Uterus (tissue), 4 donors: ENCODE data around the gene TXNDC11. TPM values are rescaled to one million over a fixed set of nuclear protein-coding genes. Genes with fewer than 3 reads are reported as not detected.

ENCODE experiments used
- DNase-seq, 2 donors: peaks; one replicate each; pipeline ENCODE4 v3.0.0-alpha.2; 2019 to 2020
- H3K27ac ChIP-seq, 2 donors: fragments of 200-600 bp; sonication (generic); 1 replicate in 1 of 2; 2 replicates in 1 of 2; pipeline ENCODE4 v1.5.1; 2016 to 2018
- H3K27me3 ChIP-seq, 2 donors: fragments of 200-600 bp; sonication (generic); one replicate each; pipeline ENCODE4 v1.5.1; 2018 to 2019; ENCODE audit warnings: control low read depth in 1 of 2
- H3K36me3 ChIP-seq, 2 donors: fragments of 200-600 bp; sonication (generic); one replicate each; pipeline ENCODE4 v1.5.1; 2019; ENCODE audit warnings: control low read depth in 1 of 2
- H3K4me1 ChIP-seq, 2 donors: fragments of 200-600 bp; sonication (generic); one replicate each; pipeline ENCODE4 v1.5.1; 2018 to 2019; ENCODE audit warnings: control low read depth in 1 of 2
- H3K4me3 ChIP-seq, 2 donors: fragments of 200-600 bp; sonication (generic); 1 replicate in 1 of 2; 2 replicates in 1 of 2; pipeline ENCODE4 v1.5.1; 2018 to 2019; ENCODE audit warnings: mild to moderate bottlenecking in 1 of 2
- H3K9me3 ChIP-seq, 2 donors: fragments of 200-600 bp; sonication (generic); one replicate each; pipeline ENCODE4 v1.5.1; 2019; ENCODE audit warnings: control low read depth in 1 of 2
- POLR2A ChIP-seq, 2 donors: fragments of 450-650 bp; IDR thresholded peaks; one replicate each; pipeline ENCODE4 v1.6.1; 2016; ENCODE audit warnings: antibody characterized with exemption in 2 of 2, mild to moderate bottlenecking in 1 of 2, moderate library complexity in 1 of 2
- intact Hi-C: fragments of 100-400 bp; cut with DNase I; formaldehyde crosslinking; loops from one replicate; pipeline ENCODE4 v1.15.1; 2023; ENCODE audit warnings: low total_unique reads
- total RNA-seq, 4 donors: library from RNA; depleted of rRNA in 3 of 4; stranded (reverse); fragments of >200 nt in 3 of 4; gene quantifications; one replicate each; pipeline versions ENCODE4 v1.1.0 to v1.2.4, GENCODE V29; 2014 to 2023
- TF ChIP-seq, protein P1 (sequence below), 4 experiments: fragments of 200-600 bp in 2 of 4; fragments of 450-650 bp in 2 of 4; sonication (generic) in 2 of 4; IDR thresholded peaks; one replicate each; pipeline ENCODE4 v1.5.1; 2016 to 2019; ENCODE audit warnings: antibody characterized with exemption in 4 of 4, mild to moderate bottlenecking in 2 of 4, moderate library complexity in 1 of 4
- donor health status: DM: yes; HTN: yes; CAD: no.

TXNDC11 gene
- total RNA-seq, 4 donors from 2014 or later = 6.1 to 52.0 (median 40.0) TPM

DNA sequence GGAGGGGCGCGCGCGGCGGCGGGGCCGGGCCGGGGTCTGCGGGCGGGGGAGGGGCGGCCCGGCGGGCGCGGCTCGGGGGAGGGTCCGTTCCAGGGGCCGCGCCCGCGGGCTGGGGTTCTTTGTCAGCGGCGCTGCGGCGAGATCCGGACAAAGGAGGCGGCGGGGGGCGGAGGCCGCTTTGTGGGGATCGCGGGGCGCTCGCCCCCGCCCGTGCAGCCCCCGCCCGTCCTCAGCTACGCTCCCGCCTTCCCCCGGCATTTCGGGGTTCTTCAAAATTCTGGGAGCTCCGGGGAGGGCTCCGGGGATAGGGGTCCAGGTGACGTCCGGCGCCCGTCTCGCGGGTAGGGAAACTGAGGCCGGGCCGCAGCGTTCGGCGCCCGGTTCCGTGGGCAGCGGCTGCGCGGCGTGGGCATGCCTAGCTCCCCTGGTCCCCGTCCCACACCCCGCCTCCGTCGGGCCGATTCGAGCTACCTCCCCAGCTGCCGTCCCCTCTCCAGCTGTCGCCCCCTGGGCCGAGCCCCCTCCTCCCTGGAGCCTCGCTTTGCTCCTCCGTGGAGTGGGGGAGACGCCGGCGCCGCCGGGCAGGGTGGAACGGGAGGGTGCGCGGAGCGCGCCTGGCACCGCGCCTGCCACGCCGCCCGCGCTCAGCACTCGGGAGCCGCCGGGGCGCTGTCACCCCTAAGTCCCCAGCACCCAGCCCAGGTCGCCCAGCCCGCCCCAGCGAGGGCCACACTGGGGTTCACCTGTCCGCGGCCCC is 73.9 kb downstream of the TXNDC11 start:
- TF ChIP-seq, protein P1, sequence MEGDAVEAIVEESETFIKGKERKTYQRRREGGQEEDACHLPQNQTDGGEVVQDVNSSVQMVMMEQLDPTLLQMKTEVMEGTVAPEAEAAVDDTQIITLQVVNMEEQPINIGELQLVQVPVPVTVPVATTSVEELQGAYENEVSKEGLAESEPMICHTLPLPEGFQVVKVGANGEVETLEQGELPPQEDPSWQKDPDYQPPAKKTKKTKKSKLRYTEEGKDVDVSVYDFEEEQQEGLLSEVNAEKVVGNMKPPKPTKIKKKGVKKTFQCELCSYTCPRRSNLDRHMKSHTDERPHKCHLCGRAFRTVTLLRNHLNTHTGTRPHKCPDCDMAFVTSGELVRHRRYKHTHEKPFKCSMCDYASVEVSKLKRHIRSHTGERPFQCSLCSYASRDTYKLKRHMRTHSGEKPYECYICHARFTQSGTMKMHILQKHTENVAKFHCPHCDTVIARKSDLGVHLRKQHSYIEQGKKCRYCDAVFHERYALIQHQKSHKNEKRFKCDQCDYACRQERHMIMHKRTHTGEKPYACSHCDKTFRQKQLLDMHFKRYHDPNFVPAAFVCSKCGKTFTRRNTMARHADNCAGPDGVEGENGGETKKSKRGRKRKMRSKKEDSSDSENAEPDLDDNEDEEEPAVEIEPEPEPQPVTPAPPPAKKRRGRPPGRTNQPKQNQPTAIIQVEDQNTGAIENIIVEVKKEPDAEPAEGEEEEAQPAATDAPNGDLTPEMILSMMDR (IDR thresholded peaks at IDR 0.05) = no peak
- TF ChIP-seq POLR2A (IDR thresholded peaks at IDR 0.05) = no peak
- Histone ChIP-seq H3K27ac (peak overlapping the region; percentile 73 to 88), H3K9me3 (no peaks in the 10 kb centered on the region), H3K4me3 (peak overlapping the region; percentile 67 to 93), H3K27me3 (no peaks in the 10 kb centered on the region), H3K36me3 (no peaks in the 10 kb centered on the region), H3K4me1 (peaks cover 0 to under 1% of the 10 kb centered on the region in 2 donors)
- DNase-seq = peak; percentile 44 to 48
- intact Hi-C loops = no loop called here

DNA sequence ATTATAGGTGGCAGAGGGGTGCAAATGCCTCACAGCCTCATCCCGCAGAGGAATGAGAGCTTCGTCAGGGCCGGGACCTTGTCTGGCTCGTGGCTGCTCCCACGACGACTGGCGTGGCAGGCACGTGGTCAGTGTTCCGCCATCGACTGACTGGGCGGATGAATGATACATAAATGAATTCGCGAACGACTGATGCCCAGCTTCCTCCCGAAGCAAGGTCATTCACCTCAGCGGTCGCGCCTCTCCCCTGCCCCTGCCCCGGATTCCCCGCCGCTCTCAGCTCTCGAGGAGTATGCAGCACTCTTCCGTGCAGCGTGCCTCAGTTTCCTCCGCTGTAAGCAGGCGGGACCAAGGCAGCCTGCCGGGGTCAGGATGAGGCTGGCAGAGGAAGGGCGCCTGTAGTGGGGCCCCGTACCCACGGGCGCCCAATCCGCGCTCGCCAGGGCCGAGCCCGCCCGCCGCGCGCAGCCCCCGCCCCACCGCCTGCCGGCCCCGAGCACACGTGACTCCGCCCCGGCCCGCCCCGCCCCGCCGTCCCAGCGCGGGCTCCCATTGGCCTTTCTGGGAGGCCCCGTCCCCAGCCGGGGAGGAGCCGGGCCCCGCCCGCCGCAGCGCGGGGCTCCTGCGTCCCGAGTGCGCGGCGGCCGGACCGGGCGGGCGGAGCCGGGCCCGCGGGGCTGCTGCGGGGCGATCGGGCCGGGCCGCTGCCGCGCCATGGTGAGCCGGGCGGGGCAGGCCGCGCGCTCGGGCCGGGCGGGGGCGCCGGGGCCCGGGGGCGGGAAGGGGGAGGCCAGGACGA is 74.6 kb downstream of the TXNDC11 start, which contains the start of gene SNN:
Gene SNN, plus strand, starts transcription at position 632 of the 799 bp plus-strand sequence. CDS start 7,605 bp downstream, outside the sequence.
- H3K4me3 ChIP-seq = peak within 1 kb of the TSS; percentile 67 to 93
- peak; percentile 86 to 89 for DNase-seq

DNA sequence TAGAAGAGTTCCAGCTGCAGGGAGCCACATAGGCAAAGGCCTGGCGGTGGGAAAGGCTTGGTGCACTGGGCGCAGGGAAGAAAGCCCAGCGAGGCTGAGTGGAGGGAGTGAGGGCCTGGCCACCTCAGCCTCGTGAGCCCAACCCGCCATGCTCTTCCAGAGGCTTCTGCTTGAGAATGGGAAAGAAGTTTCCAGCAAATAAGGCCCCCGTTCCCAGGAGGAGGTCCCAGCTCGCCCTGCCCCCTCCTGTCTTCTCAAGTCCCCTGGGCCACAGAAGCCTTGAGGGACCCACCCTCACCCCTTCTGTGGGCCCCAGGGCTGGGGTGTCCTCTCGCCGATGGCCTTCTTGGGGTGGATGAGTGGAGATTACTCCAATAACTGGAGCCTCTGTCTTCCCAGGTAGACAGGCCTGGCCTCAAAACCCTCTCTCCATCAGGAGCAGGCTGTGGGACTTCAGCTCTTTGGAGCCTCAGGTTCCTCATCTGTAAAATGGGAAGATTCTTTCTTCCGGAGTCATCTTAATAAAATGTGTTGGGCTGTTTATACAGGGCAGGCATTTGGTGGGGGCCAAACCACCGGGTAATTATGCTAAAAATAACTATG is 75.3 kb downstream of the TXNDC11 start:
- H3K4me3 ChIP-seq = no peak overlapping the region
- no peaks in the 10 kb centered on the region for H3K27me3 ChIP-seq
- no peaks in the 10 kb centered on the region for H3K4me1 ChIP-seq
- H3K27ac ChIP-seq = peak overlapping the region; percentile 51 to 79
- H3K36me3 ChIP-seq = no peaks in the 10 kb centered on the region
- no peak for DNase-seq
- intact Hi-C loops = no loop called here
- TF ChIP-seq, protein P1 (IDR thresholded peaks at IDR 0.05) = no peak
- H3K9me3 ChIP-seq = no peaks in the 10 kb centered on the region

More for the DNA sequence above, 74.6 kb downstream of the TXNDC11 start, which contains the start of gene SNN:
- no peaks in the 10 kb centered on the region for H3K9me3 ChIP-seq
- H3K4me1 ChIP-seq = no peaks in the 10 kb centered on the region
- H3K27me3 ChIP-seq = no peaks in the 10 kb centered on the region
- peak within 1 kb of the TSS; percentile 79 to 88 for H3K27ac ChIP-seq
- no peaks in the 10 kb centered on the region for H3K36me3 ChIP-seq
- intact Hi-C loops = no loop called here
- TF ChIP-seq POLR2A (IDR thresholded peaks at IDR 0.05) = peak; percentile 62 to 67
- TF ChIP-seq, protein P1 (IDR thresholded peaks at IDR 0.05) = no peak

DNA sequence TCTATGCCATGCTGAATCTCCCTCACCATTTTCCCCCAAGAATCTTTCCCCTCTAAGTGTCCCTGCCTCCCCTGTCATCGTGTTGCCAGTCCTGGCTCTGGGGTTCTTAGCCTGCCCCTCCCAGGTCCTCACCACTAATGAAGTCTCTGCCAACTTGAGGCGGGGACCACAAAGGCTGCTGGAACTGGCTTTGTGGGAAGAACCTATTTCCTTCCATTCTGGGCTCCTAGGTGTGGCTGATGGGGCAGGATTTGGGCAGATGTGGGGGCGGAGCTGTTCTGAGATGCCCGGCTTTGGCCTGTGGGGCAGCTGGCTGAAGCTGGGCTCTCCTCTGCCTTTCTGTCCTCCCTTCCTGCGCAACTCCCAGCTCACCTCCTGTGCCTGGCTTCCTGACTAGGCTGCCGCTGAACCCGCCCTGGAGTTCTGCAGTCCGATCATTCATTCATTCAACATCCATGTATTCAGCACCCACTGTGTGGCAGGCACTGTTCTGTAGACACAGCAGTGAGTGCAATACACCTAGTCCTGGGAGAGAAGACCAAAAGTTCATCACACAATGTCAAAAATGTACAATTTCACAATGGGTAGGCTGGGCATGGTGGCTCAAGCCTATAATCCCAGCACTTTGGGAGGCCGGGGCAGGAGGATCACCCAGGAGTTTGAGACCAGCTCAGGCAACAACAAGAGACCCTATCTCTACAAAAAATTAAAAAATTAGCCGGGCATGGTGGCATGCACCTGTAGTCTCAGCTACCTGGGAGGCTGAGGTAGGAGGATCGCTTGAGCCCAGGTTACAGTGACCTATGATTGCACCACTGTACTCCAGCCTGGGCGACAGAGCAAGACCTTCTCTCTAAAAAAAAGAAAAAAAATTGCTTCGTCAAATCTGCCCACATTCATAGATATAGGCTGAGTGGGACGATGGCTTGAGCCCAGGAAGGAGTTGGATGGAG is 76.3 kb downstream of the TXNDC11 start:
- intact Hi-C loops = no loop called here
- Histone ChIP-seq H3K9me3 (no peaks in the 10 kb centered on the region), H3K4me3 (no peak overlapping the region), H3K27me3 (no peaks in the 10 kb centered on the region), H3K36me3 (no peaks in the 10 kb centered on the region), H3K27ac (peak overlapping the region in 1 of 2 donors; percentile 79), H3K4me1 (no peaks in the 10 kb centered on the region)
- TF ChIP-seq, protein P1 (IDR thresholded peaks at IDR 0.05) = no peak
- no peak for TF ChIP-seq POLR2A (IDR thresholded peaks at IDR 0.05)
- no peak for DNase-seq
